HepG2 (cell line): ENCODE data around the gene NFATC3. TPM values are rescaled to one million over a fixed set of nuclear protein-coding genes. Genes with fewer than 3 reads are reported as not detected.

Experiments
- GPN1 ChIP-seq: sonication (generic); formaldehyde crosslinking; IDR thresholded peaks from 2 replicates; pipeline ENCODE4 v1.5.1; 2020; ENCODE audit warnings: missing genetic modification reagents, borderline replicate concordance
- STAG1 ChIP-seq: sonication (generic); formaldehyde crosslinking; IDR thresholded peaks from 2 replicates; pipeline ENCODE4 v1.4.0; 2020; ENCODE audit warnings: missing genetic modification reagents
- TOE1 ChIP-seq: sonication (generic); formaldehyde crosslinking; IDR thresholded peaks from 2 replicates; pipeline ENCODE4 v1.4.0; 2020; ENCODE audit warnings: mild to moderate bottlenecking, missing genetic modification reagents
- ZNF274 ChIP-seq: sonication (generic); formaldehyde crosslinking; IDR thresholded peaks from 2 replicates; pipeline ENCODE4 v1.5.1; 2020; ENCODE audit warnings: mild to moderate bottlenecking, missing genetic modification reagents
- ZNF501 ChIP-seq: sonication (generic); formaldehyde crosslinking; IDR thresholded peaks from 2 replicates; pipeline ENCODE4 v1.5.1; 2020; ENCODE audit warnings: mild to moderate bottlenecking, moderate library complexity, missing genetic modification reagents
- ZNF567 ChIP-seq: sonication (generic); formaldehyde crosslinking; IDR thresholded peaks from 2 replicates; pipeline ENCODE4 v1.8.1; 2023; ENCODE audit warnings: mild to moderate bottlenecking, missing genetic modification reagents, borderline replicate concordance
- ZNF598 ChIP-seq: sonication (generic); formaldehyde crosslinking; IDR thresholded peaks from 2 replicates; pipeline ENCODE4 v1.5.1; 2020; ENCODE audit warnings: mild to moderate bottlenecking, missing genetic modification reagents, borderline replicate concordance
- ZNF883 ChIP-seq: sonication (generic); formaldehyde crosslinking; IDR thresholded peaks from 2 replicates; pipeline ENCODE4 v1.5.1; 2020; ENCODE audit warnings: mild to moderate bottlenecking, missing genetic modification reagents; ENCODE audit errors: not compliant biosample characterization
- polyA plus RNA-seq, 8 experiments: library from polyadenylated mRNA; depleted of rRNA in 3 of 8; stranded (reverse) in 7 of 8; unstranded in 1 of 8; fragments of >200 nt; fragmentation: Illumina TruSeq in 4 of 8; extraction: Trizol in 4 of 8; gene quantifications; 2 replicates each; pipeline versions ENCODE4 v1.2.1 to v1.2.3, GENCODE V29; 2011 to 2016; ENCODE audit warnings: low read depth in 4 of 8, missing spikeins in 1 of 8, mixed read lengths in 1 of 8; ENCODE audit not compliant: insufficient read depth in 1 of 8
- total RNA-seq, 5 experiments: library from RNA; depleted of rRNA; stranded (reverse); fragments of >200 nt; fragmentation: Illumina TruSeq; extraction: Trizol; gene quantifications; 2 replicates each; pipeline ENCODE4 v1.2.3, GENCODE V29; 2016; ENCODE audit warnings: low read depth in 1 of 5
- TF ChIP-seq, protein P1 (sequence below): IDR thresholded peaks from 2 replicates; pipeline ENCODE4 v1.6.1; 2016; ENCODE audit warnings: mild to moderate bottlenecking, missing biosample characterization, missing genetic modification reagents
- TF ChIP-seq, protein P2 (sequence below): sonication (generic); formaldehyde crosslinking; IDR thresholded peaks from 2 replicates; pipeline ENCODE4 v1.8.0; 2022; ENCODE audit warnings: missing genetic modification reagents, mild to moderate bottlenecking, moderate library complexity, borderline replicate concordance
- TF ChIP-seq, protein P3 (sequence below): sonication (generic); formaldehyde crosslinking; IDR thresholded peaks from 2 replicates; pipeline ENCODE4 v1.4.0; 2020; ENCODE audit warnings: missing genetic modification reagents
- TF ChIP-seq, protein P4 (sequence below), 2 experiments: fragments of 450-650 bp in 1 of 2; sonication (generic) in 1 of 2; formaldehyde crosslinking in 1 of 2; IDR thresholded peaks; 2 replicates each; pipeline versions ENCODE4 v1.6.1 to v1.8.0; 2016 to 2022; ENCODE audit warnings: antibody characterized with exemption in 1 of 2, mild to moderate bottlenecking in 1 of 2, missing genetic modification reagents in 1 of 2
- TF ChIP-seq, protein P5 (sequence below): sonication (generic); formaldehyde crosslinking; IDR thresholded peaks from 2 replicates; pipeline ENCODE4 v1.5.1; 2020; ENCODE audit warnings: mild to moderate bottlenecking, moderate library complexity, missing genetic modification reagents

NFATC3 gene
- total and polyA plus RNA-seq, 2 of the 13 experiments (the other 11 are each of a cell fraction or from before 2014, with no cell fraction given) = 52.6 to 62.7 TPM

DNA sequence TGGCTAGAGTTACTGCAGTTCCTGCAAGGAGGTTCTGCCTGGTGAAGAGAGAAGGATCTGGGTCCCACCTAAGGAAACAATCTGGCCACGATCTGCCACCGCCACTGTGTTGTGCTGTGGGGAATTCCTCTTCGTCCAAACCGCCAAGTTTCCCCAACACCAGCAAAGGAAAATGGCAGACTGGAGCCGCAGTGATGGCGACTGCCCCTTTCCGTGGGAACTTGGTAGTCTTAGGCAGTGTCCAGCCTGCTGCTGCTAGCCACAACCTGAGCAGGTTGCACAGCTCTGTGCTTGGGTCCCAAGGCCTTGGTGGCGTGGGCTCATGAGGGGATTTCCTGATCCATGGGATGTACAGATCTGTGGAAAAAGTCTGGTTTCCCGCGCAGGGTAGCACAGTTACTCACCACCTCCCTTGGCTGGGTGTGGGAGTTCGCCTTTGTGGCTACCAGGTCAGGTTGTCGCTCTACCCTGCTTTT lies 28.6 kb downstream of the NFATC3 start (continued):
- TF ChIP-seq, protein P1, sequence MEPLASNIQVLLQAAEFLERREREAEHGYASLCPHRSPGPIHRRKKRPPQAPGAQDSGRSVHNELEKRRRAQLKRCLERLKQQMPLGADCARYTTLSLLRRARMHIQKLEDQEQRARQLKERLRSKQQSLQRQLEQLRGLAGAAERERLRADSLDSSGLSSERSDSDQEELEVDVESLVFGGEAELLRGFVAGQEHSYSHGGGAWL (CRISPR knock-in tag) = no peak
- TF ChIP-seq, protein P2, sequence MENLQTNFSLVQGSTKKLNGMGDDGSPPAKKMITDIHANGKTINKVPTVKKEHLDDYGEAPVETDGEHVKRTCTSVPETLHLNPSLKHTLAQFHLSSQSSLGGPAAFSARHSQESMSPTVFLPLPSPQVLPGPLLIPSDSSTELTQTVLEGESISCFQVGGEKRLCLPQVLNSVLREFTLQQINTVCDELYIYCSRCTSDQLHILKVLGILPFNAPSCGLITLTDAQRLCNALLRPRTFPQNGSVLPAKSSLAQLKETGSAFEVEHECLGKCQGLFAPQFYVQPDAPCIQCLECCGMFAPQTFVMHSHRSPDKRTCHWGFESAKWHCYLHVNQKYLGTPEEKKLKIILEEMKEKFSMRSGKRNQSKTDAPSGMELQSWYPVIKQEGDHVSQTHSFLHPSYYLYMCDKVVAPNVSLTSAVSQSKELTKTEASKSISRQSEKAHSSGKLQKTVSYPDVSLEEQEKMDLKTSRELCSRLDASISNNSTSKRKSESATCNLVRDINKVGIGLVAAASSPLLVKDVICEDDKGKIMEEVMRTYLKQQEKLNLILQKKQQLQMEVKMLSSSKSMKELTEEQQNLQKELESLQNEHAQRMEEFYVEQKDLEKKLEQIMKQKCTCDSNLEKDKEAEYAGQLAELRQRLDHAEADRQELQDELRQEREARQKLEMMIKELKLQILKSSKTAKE (CRISPR knock-in tag) = no peak
- no peak; the same call in 1 of the 2 replicates for TF ChIP-seq ZNF501
- no peak for TF ChIP-seq GPN1 (CRISPR knock-in tag)
- peak; percentile 23 for TF ChIP-seq ZNF883 (CRISPR knock-in tag)
- no peak; the same call in 1 of the 2 replicates for TF ChIP-seq ZNF598 (CRISPR knock-in tag)
- TF ChIP-seq ZNF567 (CRISPR knock-in tag) = 0 out of 2 replicates have a peak, but pooled peaks have one; percentile 52
- TF ChIP-seq, protein P3, sequence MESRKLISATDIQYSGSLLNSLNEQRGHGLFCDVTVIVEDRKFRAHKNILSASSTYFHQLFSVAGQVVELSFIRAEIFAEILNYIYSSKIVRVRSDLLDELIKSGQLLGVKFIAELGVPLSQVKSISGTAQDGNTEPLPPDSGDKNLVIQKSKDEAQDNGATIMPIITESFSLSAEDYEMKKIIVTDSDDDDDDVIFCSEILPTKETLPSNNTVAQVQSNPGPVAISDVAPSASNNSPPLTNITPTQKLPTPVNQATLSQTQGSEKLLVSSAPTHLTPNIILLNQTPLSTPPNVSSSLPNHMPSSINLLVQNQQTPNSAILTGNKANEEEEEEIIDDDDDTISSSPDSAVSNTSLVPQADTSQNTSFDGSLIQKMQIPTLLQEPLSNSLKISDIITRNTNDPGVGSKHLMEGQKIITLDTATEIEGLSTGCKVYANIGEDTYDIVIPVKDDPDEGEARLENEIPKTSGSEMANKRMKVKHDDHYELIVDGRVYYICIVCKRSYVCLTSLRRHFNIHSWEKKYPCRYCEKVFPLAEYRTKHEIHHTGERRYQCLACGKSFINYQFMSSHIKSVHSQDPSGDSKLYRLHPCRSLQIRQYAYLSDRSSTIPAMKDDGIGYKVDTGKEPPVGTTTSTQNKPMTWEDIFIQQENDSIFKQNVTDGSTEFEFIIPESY (CRISPR knock-in tag) = peak; percentile 90
- TF ChIP-seq ZNF274 = 0 out of 2 replicates have a peak, but pooled peaks have one; percentile 66
- TF ChIP-seq, protein P4, sequence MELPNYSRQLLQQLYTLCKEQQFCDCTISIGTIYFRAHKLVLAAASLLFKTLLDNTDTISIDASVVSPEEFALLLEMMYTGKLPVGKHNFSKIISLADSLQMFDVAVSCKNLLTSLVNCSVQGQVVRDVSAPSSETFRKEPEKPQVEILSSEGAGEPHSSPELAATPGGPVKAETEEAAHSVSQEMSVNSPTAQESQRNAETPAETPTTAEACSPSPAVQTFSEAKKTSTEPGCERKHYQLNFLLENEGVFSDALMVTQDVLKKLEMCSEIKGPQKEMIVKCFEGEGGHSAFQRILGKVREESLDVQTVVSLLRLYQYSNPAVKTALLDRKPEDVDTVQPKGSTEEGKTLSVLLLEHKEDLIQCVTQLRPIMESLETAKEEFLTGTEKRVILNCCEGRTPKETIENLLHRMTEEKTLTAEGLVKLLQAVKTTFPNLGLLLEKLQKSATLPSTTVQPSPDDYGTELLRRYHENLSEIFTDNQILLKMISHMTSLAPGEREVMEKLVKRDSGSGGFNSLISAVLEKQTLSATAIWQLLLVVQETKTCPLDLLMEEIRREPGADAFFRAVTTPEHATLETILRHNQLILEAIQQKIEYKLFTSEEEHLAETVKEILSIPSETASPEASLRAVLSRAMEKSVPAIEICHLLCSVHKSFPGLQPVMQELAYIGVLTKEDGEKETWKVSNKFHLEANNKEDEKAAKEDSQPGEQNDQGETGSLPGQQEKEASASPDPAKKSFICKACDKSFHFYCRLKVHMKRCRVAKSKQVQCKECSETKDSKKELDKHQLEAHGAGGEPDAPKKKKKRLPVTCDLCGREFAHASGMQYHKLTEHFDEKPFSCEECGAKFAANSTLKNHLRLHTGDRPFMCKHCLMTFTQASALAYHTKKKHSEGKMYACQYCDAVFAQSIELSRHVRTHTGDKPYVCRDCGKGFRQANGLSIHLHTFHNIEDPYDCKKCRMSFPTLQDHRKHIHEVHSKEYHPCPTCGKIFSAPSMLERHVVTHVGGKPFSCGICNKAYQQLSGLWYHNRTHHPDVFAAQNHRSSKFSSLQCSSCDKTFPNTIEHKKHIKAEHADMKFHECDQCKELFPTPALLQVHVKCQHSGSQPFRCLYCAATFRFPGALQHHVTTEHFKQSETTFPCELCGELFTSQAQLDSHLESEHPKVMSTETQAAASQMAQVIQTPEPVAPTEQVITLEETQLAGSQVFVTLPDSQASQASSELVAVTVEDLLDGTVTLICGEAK (IDR thresholded peaks at IDR 0.05) = no peak
- TF ChIP-seq, protein P4 (CRISPR knock-in tag; IDR thresholded peaks at IDR 0.05) = peak; percentile 73; the same call in 1 of the 2 replicates
- TF ChIP-seq TOE1 (CRISPR knock-in tag) = no peak
- TF ChIP-seq, protein P5, sequence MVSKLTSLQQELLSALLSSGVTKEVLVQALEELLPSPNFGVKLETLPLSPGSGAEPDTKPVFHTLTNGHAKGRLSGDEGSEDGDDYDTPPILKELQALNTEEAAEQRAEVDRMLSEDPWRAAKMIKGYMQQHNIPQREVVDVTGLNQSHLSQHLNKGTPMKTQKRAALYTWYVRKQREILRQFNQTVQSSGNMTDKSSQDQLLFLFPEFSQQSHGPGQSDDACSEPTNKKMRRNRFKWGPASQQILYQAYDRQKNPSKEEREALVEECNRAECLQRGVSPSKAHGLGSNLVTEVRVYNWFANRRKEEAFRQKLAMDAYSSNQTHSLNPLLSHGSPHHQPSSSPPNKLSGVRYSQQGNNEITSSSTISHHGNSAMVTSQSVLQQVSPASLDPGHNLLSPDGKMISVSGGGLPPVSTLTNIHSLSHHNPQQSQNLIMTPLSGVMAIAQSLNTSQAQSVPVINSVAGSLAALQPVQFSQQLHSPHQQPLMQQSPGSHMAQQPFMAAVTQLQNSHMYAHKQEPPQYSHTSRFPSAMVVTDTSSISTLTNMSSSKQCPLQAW (CRISPR knock-in tag) = 0 out of 2 replicates have a peak, but pooled peaks have one; percentile 30
- no peak for TF ChIP-seq STAG1 (CRISPR knock-in tag)
